ENCODE results near the gene CEP112. TPM values are rescaled to one million over a fixed set of nuclear protein-coding genes. Genes with fewer than 3 reads are reported as not detected.

CEP112 gene
- total and polyA plus RNA-seq, 2 of the 13 experiments (the other 11 are each of a cell fraction or from before 2014, with no cell fraction given) = 1.2 to 3.4 TPM

GRCh38 chr17:65987988-65988387, 203.9 kb downstream of the CEP112 start (continued):
- TF ChIP-seq ZBTB40 (IDR thresholded peaks at IDR 0.05) (no peak), ZBTB40 (CRISPR knock-in tag; IDR thresholded peaks at IDR 0.05) (no peak), GATAD2A (CRISPR knock-in tag; IDR thresholded peaks at IDR 0.05) (peak; percentile 46; the same call in 1 of the 2 replicates), ZNF703 (CRISPR knock-in tag; IDR thresholded peaks at IDR 0.05; ENCODE audit: borderline replicate concordance) (no peak), PRMT3 (CRISPR knock-in tag; IDR thresholded peaks at IDR 0.05; ENCODE audit: borderline replicate concordance, low read depth) (no peak), RBM22 (optimal IDR thresholded peaks at IDR 0.05; ENCODE audit: low read length) (no peak), ZNF280D (CRISPR knock-in tag; IDR thresholded peaks at IDR 0.05) (0 out of 2 replicates have a peak, but pooled peaks have one; percentile 60), ZNF770 (CRISPR knock-in tag; IDR thresholded peaks at IDR 0.05) (no peak), ISX (CRISPR knock-in tag; conservative IDR thresholded peaks at IDR 0.05) (no peak), ZKSCAN8 (CRISPR knock-in tag; IDR thresholded peaks at IDR 0.05; ENCODE audit: borderline replicate concordance) (no peak), ZNF224 (CRISPR knock-in tag; IDR thresholded peaks at IDR 0.05) (no peak)
- TF ChIP-seq, protein P1, sequence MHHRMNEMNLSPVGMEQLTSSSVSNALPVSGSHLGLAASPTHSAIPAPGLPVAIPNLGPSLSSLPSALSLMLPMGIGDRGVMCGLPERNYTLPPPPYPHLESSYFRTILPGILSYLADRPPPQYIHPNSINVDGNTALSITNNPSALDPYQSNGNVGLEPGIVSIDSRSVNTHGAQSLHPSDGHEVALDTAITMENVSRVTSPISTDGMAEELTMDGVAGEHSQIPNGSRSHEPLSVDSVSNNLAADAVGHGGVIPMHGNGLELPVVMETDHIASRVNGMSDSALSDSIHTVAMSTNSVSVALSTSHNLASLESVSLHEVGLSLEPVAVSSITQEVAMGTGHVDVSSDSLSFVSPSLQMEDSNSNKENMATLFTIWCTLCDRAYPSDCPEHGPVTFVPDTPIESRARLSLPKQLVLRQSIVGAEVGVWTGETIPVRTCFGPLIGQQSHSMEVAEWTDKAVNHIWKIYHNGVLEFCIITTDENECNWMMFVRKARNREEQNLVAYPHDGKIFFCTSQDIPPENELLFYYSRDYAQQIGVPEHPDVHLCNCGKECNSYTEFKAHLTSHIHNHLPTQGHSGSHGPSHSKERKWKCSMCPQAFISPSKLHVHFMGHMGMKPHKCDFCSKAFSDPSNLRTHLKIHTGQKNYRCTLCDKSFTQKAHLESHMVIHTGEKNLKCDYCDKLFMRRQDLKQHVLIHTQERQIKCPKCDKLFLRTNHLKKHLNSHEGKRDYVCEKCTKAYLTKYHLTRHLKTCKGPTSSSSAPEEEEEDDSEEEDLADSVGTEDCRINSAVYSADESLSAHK (CRISPR knock-in tag; IDR thresholded peaks at IDR 0.05; ENCODE audit: borderline replicate concordance) = no peak

Measured in HepG2 (cell line).